Activated CD8-positive, alpha-beta memory T cell treated with anti-CD3 and anti-CD28 coated beads for 48 hours (primary cell): ENCODE data around the gene C12orf57.
A peak's percentile ranks its signal among the peaks of the same experiment; 100 is the strongest.

Experiments used
- DNase-seq, 3 experiments: peaks; one replicate each; pipeline ENCODE4 v3.0.0-alpha.2; 2020; ENCODE audit warnings: low read depth in 2 of 3, low spot score in 2 of 3

The C12orf57 gene

GRCh38 chr12:6936636-6937480 is 7.0 kb upstream of the C12orf57 start:
- no peak for DNase-seq

- peak in 2 of 3 experiments; percentile 82 to 83 for DNase-seq
Measured at GRCh38 chr12:6937481-6938352, 6.1 kb upstream of the C12orf57 start.

DNA sequence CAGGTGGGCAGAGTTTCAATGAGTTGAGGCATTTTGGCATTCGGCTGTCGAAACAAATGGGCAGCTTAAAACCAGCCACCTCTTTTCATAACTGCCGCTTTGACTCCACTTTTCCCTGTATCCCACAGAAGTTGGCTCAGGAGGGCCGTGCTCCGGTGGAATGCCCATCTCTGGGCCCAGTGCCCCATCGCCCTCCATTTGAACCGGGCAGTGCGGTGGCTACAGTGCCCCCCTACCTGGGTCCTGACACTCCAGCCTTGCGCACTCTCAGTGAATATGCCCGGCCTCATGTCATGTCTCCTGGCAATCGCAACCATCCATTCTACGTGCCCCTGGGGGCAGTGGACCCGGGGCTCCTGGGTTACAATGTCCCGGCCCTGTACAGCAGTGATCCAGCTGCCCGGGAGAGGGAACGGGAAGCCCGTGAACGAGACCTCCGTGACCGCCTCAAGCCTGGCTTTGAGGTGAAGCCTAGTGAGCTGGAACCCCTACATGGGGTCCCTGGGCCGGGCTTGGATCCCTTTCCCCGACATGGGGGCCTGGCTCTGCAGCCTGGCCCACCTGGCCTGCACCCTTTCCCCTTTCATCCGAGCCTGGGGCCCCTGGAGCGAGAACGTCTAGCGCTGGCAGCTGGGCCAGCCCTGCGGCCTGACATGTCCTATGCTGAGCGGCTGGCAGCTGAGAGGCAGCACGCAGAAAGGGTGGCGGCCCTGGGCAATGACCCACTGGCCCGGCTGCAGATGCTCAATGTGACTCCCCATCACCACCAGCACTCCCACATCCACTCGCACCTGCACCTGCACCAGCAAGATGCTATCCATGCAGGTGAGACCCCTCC is 5.2 kb upstream of the C12orf57 start:
- no peak for DNase-seq

GRCh38 chr12:6939191-6939540 is 4.7 kb upstream of the C12orf57 start:
- DNase-seq, result no peak

- no peak for DNase-seq
Measured at GRCh38 chr12:6941267-6941666, 2.6 kb upstream of the C12orf57 start.

DNA sequence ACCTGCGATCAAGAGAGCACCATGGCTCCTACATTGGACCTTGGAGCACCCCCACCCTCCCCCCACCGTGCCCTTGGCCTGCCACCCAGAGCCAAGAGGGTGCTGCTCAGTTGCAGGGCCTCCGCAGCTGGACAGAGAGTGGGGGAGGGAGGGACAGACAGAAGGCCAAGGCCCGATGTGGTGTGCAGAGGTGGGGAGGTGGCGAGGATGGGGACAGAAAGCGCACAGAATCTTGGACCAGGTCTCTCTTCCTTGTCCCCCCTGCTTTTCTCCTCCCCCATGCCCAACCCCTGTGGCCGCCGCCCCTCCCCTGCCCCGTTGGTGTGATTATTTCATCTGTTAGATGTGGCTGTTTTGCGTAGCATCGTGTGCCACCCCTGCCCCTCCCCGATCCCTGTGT is 2.0 kb upstream of the C12orf57 start:
- DNase-seq, result no peak

- DNase-seq, result no peak
Measured at GRCh38 chr12:6942331-6942665, 1.5 kb upstream of the C12orf57 start.

GRCh38 chr12:6943389-6943721 is 467 bp upstream of the C12orf57 start:
- no peak for DNase-seq

GRCh38 chr12:6944381-6945186 is 762 bp downstream of the C12orf57 start:
- DNase-seq, result peak in 2 of 3 experiments; percentile 70 to 75

DNA sequence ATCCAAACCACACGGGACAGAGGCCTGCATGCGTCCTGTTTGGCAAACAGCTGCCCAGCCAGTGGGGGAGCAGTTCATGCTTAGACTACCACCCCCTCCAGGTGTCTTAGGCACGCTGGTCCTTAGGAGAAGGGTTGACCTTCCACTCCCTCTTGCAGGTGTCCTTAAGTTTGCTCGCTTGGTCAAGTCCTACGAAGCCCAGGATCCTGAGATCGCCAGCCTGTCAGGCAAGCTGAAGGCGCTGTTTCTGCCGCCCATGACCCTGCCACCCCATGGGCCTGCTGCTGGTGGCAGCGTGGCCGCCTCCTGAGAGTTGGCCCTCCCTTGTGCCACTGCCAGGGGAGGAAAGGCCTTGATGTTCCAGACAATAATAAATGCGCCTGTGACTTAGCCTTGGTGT is 1.8 kb downstream of the C12orf57 start:
- DNase-seq, result no peak

DNA sequence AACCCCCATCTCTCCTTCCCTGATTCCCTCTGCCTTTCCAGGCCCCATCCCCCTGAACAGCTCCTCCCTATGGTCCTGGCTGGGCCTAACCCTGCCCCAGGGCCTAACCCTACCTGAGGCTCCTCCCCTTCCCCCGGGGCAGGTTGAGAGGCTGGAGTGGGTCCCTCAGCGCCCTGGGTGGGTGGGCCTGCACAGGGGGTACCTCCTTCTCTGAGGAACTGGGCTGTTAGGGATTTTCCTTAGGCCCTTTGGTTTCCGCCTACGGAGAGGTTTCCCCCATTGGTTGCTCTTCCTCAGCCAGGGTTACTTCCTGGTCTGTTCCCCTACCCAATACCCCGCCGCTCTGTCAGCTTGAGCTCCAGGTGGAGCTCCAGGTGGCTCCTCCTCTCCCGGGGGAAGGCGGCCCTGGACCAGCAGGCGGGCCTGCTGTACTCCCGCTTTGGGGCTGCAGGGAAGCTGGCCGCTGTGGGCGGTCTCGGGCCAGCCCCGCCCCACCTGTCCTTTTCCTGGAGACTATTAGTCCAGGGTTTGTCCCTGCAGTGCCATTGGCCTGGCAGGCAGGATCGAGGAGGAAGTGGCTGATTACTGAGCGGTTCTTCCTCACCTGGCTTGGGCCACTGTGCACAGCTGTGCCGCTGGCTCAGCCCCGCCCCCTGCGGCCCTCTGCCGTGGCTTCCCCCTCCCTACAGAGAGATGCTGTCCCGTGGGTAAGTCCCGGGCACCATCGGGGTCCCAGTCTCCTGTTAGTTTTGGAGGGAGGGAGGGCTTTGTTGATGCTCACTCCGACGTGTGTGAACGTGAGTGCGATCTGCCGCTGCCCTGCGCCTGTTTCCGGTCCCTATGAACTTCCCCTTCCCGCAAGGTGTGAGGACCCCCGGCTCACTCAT is 2.5 kb downstream of the C12orf57 start:
- no peak for DNase-seq

- no peak for DNase-seq
Measured at GRCh38 chr12:6946920-6947374, 3.1 kb downstream of the C12orf57 start.

DNA sequence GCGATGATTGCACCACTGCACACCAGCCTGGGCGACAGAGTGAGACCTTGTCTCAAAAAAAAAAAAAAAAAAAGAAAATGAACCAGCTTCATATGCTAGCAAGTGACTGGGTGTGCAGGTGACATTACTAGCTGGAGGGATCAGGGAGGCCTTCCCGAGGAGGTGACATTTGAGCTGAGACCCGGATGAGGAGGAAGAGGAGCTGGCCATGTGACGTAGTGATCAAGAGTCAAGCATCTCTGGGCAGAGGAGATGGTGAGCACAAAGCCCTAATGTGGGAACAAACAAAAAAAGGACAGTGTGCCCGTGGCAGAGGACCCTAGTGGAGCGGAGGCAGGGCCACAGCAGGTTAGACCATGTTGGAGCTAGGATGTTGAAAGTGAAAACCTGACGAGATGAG is 3.8 kb downstream of the C12orf57 start:
- DNase-seq, result no peak

GRCh38 chr12:6948873-6949594 is 5.2 kb downstream of the C12orf57 start:
- no peak for DNase-seq

DNA sequence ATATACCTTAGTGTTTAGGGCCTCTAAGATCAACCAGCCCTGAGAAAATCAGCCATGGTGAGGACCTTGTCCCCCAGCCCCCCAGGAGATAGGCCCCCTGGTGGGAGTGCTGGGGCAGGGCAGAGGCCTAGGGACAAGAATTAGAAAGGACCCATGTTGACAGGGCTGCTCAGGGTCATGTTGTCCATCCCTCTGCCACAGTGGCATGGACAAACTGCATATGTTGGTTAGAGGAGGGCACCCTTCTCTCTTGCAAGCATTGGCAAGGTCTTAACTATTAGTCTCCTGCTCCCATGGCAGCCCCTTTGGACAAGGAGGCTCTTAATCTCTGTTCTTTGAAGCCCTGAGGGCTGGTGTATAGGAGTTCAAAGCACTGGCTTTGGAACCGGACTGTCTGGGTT is 6.6 kb downstream of the C12orf57 start:
- DNase-seq, result no peak

DNA sequence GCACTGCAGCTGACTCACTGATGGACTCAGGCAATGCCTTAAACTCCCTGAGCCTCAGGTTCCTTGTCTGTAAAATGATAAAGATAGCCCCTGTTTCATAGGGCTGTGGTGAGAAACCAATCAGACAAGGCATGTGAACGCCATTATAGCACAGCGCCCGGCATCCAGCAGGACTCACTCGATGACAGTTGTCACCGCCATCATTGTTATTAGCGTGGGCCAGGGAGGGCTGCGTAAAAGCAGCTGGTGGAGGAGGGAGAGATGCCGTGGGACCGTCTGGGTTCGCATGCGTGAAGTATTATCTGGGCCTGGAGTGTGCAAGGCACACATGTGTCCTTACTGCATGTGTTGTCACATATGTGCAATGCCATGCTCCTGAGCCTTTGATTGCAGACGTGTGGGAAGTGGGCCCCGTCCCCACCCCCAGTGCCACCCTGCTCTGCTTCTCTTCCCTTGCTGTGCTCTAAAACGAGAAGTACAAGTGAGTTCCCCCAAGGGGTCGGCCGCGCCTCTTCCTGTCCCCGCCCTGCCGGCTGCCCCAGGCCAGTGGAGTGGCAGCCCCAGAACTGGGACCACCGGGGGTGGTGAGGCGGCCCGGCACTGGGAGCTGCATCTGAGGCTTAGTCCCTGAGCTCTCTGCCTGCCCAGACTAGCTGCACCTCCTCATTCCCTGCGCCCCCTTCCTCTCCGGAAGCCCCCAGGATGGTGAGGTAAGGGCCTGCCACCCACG is 7.2 kb downstream of the C12orf57 start, which contains the start of gene PTPN6:
Gene PTPN6 (plus strand): TSS at position 546 of the 730 bp plus-strand sequence. CDS start 157 bp downstream, at position 703.
- no peak for DNase-seq

- no peak for DNase-seq
Measured at GRCh38 chr12:6951551-6952120, 7.8 kb downstream of the C12orf57 start.
